Hematopoietic multipotent progenitor cell treated with erythropoietin and hydrocortisone succinate and interleukin-3 and kit ligand, for 17 days (in vitro differentiated cells): ENCODE data around the gene TXNRD3.

ENCODE experiments used
- DNase-seq: peaks from one replicate; pipeline ENCODE4 v3.0.0-alpha.2; 2015; ENCODE audit warnings: low spot score

Gene TXNRD3

GRCh38 chr3:126671521-126671920 lies 16.6 kb upstream of the TXNRD3 start:
- no peak for DNase-seq

DNA sequence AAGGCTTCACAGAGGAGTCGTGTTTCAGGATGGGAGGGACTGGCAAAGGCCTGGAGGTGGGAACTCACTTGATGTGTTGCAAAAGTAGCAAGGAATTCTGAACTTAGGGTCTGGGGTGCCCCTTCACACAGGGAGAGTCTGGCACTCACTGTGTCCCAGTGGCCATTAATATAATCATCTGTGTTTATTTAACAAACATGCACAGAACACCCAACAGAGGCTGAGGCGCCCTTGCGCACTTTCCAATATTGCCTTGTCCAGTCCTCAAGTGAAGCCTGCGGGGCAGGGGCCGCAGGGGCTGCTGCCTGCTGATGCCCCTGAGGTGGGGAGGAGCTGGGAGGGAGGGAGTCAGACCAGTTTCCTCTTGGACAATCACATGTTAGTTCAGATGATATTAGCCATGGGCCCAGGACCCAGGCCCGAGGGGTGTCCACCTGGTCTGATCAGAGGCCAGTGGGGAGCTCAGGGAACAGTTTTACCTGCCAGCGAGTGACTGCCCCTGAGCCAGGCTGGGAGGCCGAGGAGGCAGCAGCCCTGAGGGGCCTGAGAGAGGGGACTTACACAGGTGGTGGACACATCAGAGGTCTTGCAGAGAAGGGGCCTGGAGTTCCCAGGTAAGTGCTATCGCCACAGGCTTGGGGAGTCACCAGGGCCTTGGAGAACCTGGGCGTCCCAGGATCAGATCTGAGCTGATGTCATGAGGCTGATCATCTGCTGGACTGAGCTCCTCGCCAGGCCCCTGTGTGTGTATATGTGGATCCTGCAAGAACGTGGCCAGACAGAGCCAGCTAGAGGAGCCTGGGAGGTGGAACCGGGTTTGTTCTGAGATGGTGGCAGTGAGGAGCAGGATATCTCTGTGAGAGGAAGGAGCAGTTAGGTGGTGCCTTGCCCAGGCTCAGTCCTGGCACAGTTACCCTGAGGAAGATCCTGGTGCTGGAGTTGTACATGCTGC lies 13.8 kb upstream of the TXNRD3 start:
- DNase-seq = no peak

- DNase-seq = no peak
Measured at GRCh38 chr3:126667631-126668449, 12.9 kb upstream of the TXNRD3 start.

GRCh38 chr3:126666658-126667528 lies 12.0 kb upstream of the TXNRD3 start:
- DNase-seq = no peak

DNA sequence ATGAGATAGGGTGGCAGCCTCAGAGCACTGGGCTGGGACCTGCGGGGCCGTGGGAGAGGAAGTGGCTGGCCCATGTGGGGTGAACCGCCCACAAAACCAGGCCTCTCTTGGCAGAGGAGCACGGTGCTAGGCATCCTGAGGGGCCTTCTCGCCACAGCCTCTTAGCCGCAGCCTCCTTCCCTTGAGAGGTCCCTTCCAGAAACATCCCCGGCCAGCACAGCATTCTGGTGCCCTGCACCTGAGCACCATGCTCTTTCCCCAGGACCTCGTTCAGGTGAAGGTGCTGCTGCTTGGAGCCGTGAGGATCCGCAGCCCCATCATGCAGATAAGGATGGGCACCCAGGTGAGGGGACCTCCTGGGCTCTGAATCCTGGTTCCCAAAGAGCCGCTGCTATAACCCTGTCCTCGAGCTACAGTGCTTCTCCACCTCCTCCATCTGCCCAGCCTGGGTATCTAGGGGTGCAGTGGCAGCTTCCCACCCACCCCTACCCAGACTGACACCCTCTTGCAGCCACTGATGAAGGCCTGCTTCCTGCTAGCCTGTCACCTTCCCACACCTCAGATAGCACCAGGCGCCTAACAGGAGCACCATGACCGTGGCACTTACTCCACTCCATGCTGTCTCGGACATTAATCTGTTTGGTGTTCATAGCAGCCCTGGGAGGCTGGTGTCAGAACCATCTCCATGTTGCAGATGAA lies 11.2 kb upstream of the TXNRD3 start:
- DNase-seq = no peak

- no peak for DNase-seq
Measured at GRCh38 chr3:126665221-126665936, 10.5 kb upstream of the TXNRD3 start.

DNA sequence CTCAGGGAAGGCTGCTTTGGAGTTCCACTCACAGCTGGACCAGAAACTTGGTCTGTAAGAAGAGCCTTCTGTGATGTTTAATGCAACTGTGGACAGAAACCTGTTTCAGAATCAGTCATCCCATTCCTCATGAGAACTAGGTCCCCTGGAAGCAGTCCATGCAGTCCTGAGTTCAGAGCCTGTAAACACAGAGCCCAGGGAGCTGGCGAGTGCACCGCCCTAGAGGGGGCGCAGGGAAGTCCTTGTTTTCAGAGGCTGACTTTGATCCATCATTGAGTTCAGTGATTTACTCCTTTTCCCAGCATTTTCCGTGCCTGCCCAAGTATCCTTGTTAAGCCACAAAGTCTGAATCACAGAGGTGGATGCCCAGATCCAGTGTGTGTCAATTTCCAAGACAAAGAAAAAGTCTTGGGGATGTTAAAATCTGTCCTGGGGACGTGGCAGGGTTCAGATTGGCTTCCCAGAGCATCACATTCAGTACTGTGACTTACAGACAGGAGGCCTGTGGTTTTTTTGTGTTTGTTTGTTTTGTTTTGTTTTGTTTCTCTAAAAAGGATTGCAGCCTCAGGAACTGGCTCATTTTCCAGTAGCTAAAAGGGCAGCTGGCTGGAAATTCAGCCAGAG lies 9.8 kb upstream of the TXNRD3 start:
- no peak for DNase-seq

GRCh38 chr3:126663750-126664149 lies 8.8 kb upstream of the TXNRD3 start:
- DNase-seq = no peak

GRCh38 chr3:126663257-126663656 lies 8.3 kb upstream of the TXNRD3 start:
- DNase-seq = no peak

DNA sequence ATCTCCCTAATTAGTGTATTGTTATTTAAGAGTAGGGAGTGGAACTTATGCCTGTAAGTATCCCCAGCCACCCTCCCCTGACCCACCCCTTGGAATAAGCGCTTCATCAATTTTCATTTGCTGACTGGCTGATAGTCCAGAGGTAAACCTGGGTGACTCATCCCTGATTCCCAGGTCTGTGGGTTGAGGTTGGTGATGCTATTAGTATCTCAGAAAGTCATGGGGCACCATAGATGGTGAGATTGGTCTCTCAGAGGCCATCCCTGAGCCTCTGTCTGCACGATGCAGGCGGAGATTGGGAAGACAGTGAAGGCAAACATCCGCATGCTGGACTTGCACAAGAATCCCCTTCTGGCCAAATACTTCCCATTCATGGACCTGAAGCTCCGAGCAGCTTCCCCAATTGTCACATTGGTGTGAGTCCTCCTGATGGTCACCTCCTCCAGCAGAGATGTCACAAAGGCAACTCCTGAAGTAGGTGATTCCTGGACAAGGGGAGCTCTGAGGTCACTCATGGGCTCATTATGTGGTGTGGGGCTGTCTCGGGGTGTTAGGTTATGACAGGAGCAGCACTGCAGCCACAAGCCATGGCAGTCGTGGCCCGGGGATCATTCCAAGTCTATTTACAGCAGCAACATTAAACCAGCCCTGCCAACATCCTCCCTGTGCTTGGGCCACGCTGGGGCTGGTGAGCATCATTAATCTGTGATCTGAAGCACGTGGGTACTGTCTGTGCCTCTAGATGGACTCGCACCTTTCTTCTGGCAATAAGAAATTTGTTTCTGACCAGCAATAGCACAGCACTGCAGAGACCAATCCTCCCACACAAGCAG lies 6.8 kb upstream of the TXNRD3 start:
- DNase-seq = no peak

DNA sequence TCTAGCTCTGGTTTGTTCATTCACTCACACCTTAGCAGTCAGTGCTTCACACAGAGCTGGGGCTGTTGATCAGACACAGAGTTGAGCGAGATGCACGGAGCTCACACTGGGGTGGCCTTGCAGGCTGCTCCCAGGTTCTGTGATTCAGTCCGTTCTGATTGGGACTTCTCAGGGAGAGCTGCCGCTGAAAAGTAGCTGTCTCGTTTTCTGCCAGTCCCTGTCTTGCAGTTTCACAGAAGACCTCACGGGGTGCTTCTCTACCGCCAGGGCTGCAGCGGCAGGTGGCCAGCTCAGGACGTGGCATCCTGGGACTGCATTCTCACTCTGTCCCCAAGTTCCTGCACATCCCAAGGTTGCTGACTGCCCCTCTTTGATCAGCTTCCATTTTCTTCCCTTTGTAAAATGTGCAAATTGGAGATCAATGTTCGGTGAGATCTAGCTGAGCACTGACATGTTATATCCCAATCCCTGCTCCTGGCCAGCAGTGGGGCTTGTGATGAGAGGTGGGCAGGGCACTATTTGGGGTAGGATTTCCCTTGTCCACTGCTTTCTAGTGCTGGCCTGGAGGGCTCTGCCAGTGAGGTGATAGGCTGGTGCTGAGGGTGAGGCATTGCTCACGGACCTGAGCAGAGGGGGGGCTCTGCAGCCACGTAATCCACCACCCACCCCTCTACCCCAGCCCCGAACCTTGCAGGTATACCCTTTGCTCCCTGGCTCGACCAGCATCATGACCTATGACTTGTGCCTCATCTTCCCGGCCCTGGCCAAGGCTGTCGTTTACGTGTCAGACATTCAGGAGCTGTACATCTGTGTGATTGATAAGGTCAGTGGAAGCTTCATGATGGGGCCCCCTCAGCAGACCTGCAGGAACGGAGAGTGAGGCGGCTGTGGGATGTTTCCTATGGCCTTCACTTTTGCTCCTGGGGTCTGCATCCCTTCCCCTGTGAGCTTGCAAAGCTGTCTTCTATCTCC lies 5.3 kb upstream of the TXNRD3 start:
- no peak for DNase-seq

DNA sequence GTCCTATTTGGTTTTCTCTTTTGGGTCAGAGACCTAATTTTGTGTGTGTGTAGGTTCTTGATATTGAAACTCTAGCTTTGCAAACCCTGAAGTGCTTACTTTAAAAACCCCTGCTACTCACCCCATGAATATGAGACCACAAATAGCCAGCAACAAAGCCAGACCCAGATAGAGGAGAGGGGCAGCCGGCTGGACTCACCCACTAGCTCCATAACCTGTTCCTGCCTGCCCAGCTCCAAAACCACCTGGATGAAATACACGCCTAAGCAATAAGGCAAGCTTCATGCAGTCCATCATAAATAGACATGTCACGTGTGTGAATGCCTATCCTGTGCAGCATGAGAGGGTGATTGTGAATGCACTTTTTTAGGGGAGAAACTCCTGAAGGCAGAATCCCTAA lies 3.7 kb upstream of the TXNRD3 start:
- DNase-seq = no peak

GRCh38 chr3:126657901-126658300 lies 3.0 kb upstream of the TXNRD3 start:
- no peak for DNase-seq

DNA sequence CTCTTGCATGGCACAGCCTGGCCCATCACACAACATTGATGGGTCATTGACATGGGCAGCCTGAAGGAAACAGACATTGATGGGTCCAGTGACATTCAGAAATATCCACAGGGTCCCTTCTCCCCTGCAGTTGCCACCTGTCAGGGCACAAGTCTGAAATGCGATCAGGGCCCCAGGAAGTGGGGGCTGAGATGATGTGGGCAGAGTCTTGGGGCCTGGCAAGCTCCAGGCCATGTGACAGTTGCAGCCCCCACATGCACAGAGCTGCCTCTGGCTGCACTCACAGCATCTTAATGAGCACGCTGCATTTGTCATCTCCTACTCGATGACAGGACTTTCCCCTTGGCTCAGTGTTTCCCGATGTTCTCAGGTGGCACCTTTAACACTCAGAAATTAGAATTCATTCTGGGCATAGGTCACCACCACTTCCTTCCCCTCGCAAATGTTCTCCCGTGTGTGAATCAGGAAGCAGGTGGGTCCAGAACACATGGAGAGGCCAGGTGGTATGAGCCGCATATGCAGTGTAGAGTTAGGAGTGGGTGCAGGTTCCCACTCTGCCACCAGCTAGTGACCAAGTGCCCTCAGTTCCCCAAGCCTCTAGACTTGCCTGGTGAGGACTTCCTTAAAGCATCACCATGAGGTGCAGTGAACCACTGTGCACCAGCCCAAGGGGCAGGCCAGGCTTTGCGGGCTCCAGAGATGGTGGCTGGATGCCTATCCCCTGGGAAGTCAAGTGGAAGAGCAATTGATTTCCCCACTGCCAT lies 1.6 kb upstream of the TXNRD3 start:
- DNase-seq = no peak

GRCh38 chr3:126655887-126656286 lies 963 bp upstream of the TXNRD3 start:
- DNase-seq = no peak

GRCh38 chr3:126649556-126650092 lies 5.3 kb downstream of the TXNRD3 start:
- DNase-seq = no peak

DNA sequence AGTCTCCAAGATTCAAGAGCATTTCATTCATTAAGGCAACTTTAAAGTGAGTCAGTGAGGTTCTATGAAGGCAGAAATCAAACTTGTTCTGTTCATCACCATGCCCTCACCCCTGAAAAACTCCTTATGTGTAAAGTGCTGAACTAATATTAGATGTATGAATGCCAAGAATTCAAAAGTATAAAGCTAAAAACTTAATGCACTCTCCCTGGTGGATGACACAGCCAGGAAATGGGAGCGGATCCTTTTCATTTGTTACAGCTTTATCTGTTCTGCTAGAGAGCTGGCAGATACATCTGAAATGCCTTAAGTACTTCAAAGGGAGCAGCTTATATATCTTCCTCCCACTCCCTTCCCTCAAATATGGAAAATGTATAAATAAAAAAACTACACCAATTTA lies 8.2 kb downstream of the TXNRD3 start:
- DNase-seq = no peak
